Right lung (tissue), 5 donors: ENCODE results near the gene F8. TPM values are rescaled to one million over a fixed set of nuclear protein-coding genes. Genes with fewer than 3 reads are reported as not detected.

Experiments used
- DNase-seq, 2 donors: peaks; one replicate each; pipeline ENCODE4 v3.0.0-alpha.2; 2013
- polyA plus RNA-seq, 5 donors: library from polyadenylated mRNA; unstranded; fragments of 120-200 nt; gene quantifications; one replicate each; pipeline versions ENCODE4 v1.2.1 to v1.2.3, GENCODE V29; 2013; ENCODE audit warnings: inconsistent platforms in 1 of 5, low replicate concordance in 1 of 5; ENCODE audit not compliant: insufficient read length in 5 of 5, insufficient read depth in 1 of 5

F8 gene
- polyA plus RNA-seq, 5 donors: 3.7 to 5.9 (median 4.7) TPM

GRCh38 chrX:154791939-154792338 lies 230.6 kb downstream of the F8 start:
- no peak for DNase-seq

- no peak for DNase-seq
Observed at GRCh38 chrX:154791467-154791866, 231.1 kb downstream of the F8 start.

Other genes starting within 250 kb of the F8 start
- 10 to 100 TPM; 37.6 to 48.0 (median 45.5) TPM for gene MPP1, start 217.2 kb downstream of the F8 start, polyA plus RNA-seq
- gene SMIM9, start 188.1 kb downstream of the F8 start, polyA plus RNA-seq: not detected
- 10 to 100 TPM in 4 of 5 donors, 1 to 10 TPM in 1; 9.3 to 22.4 (median 15.7) TPM for gene F8A1, start 136.4 kb downstream of the F8 start, polyA plus RNA-seq
- 100 to 1,000 TPM; 108 to 133 (median 113) TPM for gene FUNDC2, start 4.1 kb upstream of the F8 start, polyA plus RNA-seq
- gene CMC4, start 48.4 kb upstream of the F8 start, polyA plus RNA-seq: 10 to 100 TPM in 1 of 5 donors, 1 to 10 TPM in 4; 6.7 to 12.6 (median 8.5) TPM
- 10 to 100 TPM; 17.4 to 26.1 (median 20.5) TPM for gene MTCP1, start 48.4 kb upstream of the F8 start, polyA plus RNA-seq
- gene BRCC3, start 48.8 kb upstream of the F8 start, polyA plus RNA-seq: 10 to 100 TPM; 18.6 to 25.3 (median 23.2) TPM
- gene VBP1, start 193.7 kb upstream of the F8 start, polyA plus RNA-seq: 10 to 100 TPM; 61.6 to 90.1 (median 68.6) TPM
- 1 to 10 TPM in 3 of 5 donors, under 1 TPM in 2; 0.77 to 1.2 (median 1.0) TPM for gene RAB39B, start 241.8 kb upstream of the F8 start, polyA plus RNA-seq